ENCODE results near the gene RSL1D1. TPM values are rescaled to one million over a fixed set of nuclear protein-coding genes. Genes with fewer than 3 reads are reported as not detected.

The RSL1D1 gene
- polyA plus RNA-seq, 1 of the 3 experiments (the other 2 are of a cell fraction): 38.0 TPM

DNA sequence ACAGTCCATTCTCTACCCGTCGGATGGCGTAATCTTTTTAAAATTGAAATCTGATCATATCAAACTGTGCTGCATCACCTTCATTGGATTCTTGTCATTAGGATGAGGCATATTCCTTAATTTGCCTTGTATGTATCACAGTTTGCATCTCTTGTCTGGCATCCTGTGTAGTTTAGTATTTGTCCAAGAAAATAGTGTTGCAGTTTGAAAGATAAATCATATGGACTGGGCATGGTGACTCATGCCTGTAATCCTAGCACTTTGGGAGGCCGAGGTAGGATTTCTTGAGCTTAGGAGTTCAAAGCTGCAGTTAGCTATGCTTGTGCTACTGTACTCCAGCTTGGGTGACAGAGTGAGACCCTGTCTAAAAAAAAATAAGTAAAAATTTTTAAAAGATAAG, 5.8 kb upstream of the RSL1D1 start (continued):
- TF ChIP-seq, protein P1, sequence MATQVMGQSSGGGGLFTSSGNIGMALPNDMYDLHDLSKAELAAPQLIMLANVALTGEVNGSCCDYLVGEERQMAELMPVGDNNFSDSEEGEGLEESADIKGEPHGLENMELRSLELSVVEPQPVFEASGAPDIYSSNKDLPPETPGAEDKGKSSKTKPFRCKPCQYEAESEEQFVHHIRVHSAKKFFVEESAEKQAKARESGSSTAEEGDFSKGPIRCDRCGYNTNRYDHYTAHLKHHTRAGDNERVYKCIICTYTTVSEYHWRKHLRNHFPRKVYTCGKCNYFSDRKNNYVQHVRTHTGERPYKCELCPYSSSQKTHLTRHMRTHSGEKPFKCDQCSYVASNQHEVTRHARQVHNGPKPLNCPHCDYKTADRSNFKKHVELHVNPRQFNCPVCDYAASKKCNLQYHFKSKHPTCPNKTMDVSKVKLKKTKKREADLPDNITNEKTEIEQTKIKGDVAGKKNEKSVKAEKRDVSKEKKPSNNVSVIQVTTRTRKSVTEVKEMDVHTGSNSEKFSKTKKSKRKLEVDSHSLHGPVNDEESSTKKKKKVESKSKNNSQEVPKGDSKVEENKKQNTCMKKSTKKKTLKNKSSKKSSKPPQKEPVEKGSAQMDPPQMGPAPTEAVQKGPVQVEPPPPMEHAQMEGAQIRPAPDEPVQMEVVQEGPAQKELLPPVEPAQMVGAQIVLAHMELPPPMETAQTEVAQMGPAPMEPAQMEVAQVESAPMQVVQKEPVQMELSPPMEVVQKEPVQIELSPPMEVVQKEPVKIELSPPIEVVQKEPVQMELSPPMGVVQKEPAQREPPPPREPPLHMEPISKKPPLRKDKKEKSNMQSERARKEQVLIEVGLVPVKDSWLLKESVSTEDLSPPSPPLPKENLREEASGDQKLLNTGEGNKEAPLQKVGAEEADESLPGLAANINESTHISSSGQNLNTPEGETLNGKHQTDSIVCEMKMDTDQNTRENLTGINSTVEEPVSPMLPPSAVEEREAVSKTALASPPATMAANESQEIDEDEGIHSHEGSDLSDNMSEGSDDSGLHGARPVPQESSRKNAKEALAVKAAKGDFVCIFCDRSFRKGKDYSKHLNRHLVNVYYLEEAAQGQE (IDR thresholded peaks at IDR 0.05; ENCODE audit: low read depth, low read length): no peak
- TF ChIP-seq RCOR1 (IDR thresholded peaks at IDR 0.05; ENCODE audit: low read length): no peak

DNA sequence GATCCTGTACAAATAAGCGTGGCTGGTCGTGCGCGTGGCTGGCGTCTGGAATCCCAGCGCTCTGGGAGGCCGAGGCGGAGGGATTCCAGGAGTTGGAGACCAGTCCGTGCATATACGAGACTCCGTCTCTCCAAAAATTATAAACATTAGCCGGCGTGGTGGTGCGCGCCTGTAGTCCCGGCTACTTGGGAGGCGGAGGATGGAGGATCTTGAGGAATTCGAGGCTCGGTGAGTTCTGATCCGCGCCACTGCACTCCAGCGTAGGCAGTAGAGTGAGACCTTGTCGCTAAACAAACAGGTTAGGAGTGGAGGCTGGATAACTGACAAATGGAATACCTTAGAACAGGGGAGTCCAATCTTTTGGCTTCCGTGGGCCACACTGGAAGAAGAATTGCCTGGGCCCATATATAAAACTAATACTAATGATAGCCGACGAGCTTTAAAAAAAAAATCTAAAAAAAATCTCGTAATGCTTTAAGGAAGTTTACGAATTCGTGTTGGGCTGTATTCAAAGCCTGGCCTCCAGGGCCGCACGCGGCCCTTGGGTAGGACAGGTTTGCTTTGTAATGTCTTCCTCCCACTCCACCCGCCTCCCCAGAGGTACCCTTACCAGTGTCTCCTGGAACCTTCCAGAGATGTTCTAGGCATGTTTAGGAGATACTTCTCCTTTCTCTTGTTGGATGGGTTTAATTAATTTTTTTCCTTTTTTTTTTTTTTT, 909 bp upstream of the RSL1D1 start:
- no peaks in the 10 kb centered on the region for H3K9me2 ChIP-seq
- CTCF ChIA-PET: interaction anchor here (1.2 to 1.3 kb wide), 2 partner anchors 17 to 216 kb away, joined by 3 read pairs; no protein-coding TSS in a partner anchor
- peak overlapping the region; percentile 79; the same call in 1 of the 2 replicates for H3K9ac ChIP-seq
- peak overlapping the region; percentile 72 to 92 for H3K4me3 ChIP-seq (ENCODE audit: low read depth in 2 of 2, low read length in 1 of 2)
- TF ChIP-seq POLR2AphosphoS5 (IDR thresholded peaks at IDR 0.05; ENCODE audit: low read depth, low read length) (no peak), NFIC (IDR thresholded peaks at IDR 0.05; ENCODE audit: borderline replicate concordance) (no peak), FOSL2 (IDR thresholded peaks at IDR 0.05; ENCODE audit: borderline replicate concordance, low read depth) (no peak), SIN3A (IDR thresholded peaks at IDR 0.05; ENCODE audit: borderline replicate concordance, low read depth, low read length) (no peak), MXI1 (IDR thresholded peaks at IDR 0.05; ENCODE audit: low read depth, low read length) (no peak), YY1 (IDR thresholded peaks at IDR 0.05; ENCODE audit: low read depth) (no peak), RCOR1 (IDR thresholded peaks at IDR 0.05; ENCODE audit: low read length) (no peak), FOXJ3 (CRISPR knock-in tag; IDR thresholded peaks at IDR 0.05) (no peak), RFX5 (IDR thresholded peaks at IDR 0.05; ENCODE audit: low read length) (no peak)
- TF ChIP-seq, protein P2, sequence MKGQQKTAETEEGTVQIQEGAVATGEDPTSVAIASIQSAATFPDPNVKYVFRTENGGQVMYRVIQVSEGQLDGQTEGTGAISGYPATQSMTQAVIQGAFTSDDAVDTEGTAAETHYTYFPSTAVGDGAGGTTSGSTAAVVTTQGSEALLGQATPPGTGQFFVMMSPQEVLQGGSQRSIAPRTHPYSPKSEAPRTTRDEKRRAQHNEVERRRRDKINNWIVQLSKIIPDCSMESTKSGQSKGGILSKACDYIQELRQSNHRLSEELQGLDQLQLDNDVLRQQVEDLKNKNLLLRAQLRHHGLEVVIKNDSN (IDR thresholded peaks at IDR 0.05; ENCODE audit: borderline replicate concordance, low read depth): no peak
- TF ChIP-seq, protein P3, sequence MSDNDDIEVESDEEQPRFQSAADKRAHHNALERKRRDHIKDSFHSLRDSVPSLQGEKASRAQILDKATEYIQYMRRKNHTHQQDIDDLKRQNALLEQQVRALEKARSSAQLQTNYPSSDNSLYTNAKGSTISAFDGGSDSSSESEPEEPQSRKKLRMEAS (IDR thresholded peaks at IDR 0.05; ENCODE audit: low read depth): no peak
- TF ChIP-seq, protein P4, sequence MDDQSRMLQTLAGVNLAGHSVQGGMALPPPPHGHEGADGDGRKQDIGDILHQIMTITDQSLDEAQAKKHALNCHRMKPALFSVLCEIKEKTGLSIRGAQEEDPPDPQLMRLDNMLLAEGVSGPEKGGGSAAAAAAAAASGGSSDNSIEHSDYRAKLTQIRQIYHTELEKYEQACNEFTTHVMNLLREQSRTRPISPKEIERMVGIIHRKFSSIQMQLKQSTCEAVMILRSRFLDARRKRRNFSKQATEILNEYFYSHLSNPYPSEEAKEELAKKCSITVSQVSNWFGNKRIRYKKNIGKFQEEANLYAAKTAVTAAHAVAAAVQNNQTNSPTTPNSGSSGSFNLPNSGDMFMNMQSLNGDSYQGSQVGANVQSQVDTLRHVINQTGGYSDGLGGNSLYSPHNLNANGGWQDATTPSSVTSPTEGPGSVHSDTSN (IDR thresholded peaks at IDR 0.05): no peak
- TF ChIP-seq, protein P5, sequence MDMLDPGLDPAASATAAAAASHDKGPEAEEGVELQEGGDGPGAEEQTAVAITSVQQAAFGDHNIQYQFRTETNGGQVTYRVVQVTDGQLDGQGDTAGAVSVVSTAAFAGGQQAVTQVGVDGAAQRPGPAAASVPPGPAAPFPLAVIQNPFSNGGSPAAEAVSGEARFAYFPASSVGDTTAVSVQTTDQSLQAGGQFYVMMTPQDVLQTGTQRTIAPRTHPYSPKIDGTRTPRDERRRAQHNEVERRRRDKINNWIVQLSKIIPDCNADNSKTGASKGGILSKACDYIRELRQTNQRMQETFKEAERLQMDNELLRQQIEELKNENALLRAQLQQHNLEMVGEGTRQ (IDR thresholded peaks at IDR 0.05; ENCODE audit: borderline replicate concordance, low read depth, low read length): no peak
- H3F3A ChIP-seq (replicated peaks; ENCODE audit: insufficient read depth): peaks cover 12% of the 10 kb centered on the region
- peak overlapping the region; percentile 76 for H2AFZ ChIP-seq (ENCODE audit: low read depth)
- H3K27ac ChIP-seq (ENCODE audit: low read depth in 2 of 2, low read length in 1 of 2): peak overlapping the region; percentile 67 to 79
- H3K4me2 ChIP-seq: peak overlapping the region; percentile 86
- H4K20me1 ChIP-seq (ENCODE audit: insufficient read depth): 0 out of 2 replicates have a peak, but pooled peaks cover 5% of the 10 kb centered on the region
- H3K27me3 ChIP-seq (ENCODE audit: insufficient read depth): no peaks in the 10 kb centered on the region
- POLR2A ChIA-PET: no interaction called here
- no peaks in the 10 kb centered on the region for H3K9me3 ChIP-seq
- peaks cover 92% of the 10 kb centered on the region for H3K79me2 ChIP-seq (ENCODE audit: insufficient read depth)
- DNase-seq: peak; percentile 25
- 16% methylated on average over 28 of the region's 33 CpGs for WGBS (ENCODE audit: low lambda C conversion rate)
- H3K36me3 ChIP-seq (replicated peaks in 1 of 2; ENCODE audit: control insufficient read depth in 1 of 2, insufficient read depth in 2 of 2, low read length in 1 of 2): peaks cover 12 to 31% of the 10 kb centered on the region in 2 experiments
- no peaks in the 10 kb centered on the region; a peak in 2 of 4 replicates for H3K4me1 ChIP-seq (ENCODE audit: control insufficient read depth in 1 of 2, insufficient read depth in 2 of 2, low read depth in 1 of 2, low read length in 1 of 2)
